HepG2 (cell line): Measurements from ENCODE around the gene DOC2A. TPM values are rescaled to one million over a fixed set of nuclear protein-coding genes. Genes with fewer than 3 reads are reported as not detected.

Experiments used
- ADNP ChIP-seq: sonication (generic); formaldehyde crosslinking; IDR thresholded peaks from 2 replicates; pipeline ENCODE4 v1.4.0; 2020; ENCODE audit warnings: missing genetic modification reagents
- FOXO1 ChIP-seq: sonication (generic); formaldehyde crosslinking; IDR thresholded peaks from 2 replicates; pipeline ENCODE4 v1.4.0; 2020; ENCODE audit warnings: missing genetic modification reagents
- FOXO4 ChIP-seq: sonication (generic); formaldehyde crosslinking; conservative IDR thresholded peaks from 2 replicates; pipeline ENCODE4 v1.8.1; 2023; ENCODE audit warnings: missing genetic modification reagents
- KLF11 ChIP-seq: IDR thresholded peaks from 2 replicates; pipeline ENCODE4 v1.6.1; 2016; ENCODE audit warnings: missing compliant biosample characterization
- LCORL ChIP-seq, 2 experiments: fragments of 450-650 bp in 1 of 2; sonication (generic) in 1 of 2; formaldehyde crosslinking in 1 of 2; IDR thresholded peaks; 2 replicates each; pipeline versions ENCODE4 v1.5.0 to v1.6.1; 2017 to 2020; ENCODE audit warnings: antibody characterized with exemption in 1 of 2, missing genetic modification reagents in 1 of 2
- SIN3A ChIP-seq: IDR thresholded peaks from 2 replicates; pipeline ENCODE4 v1.6.1; 2011; ENCODE audit warnings: low read depth, mild to moderate bottlenecking, control low read depth, low read length, borderline replicate concordance
- SPEN ChIP-seq: sonication (generic); formaldehyde crosslinking; IDR thresholded peaks from 2 replicates; pipeline ENCODE4 v1.5.1; 2020; ENCODE audit warnings: low read depth, mild to moderate bottlenecking, missing genetic modification reagents
- SUZ12 ChIP-seq: fragments of 150-350 bp; IDR thresholded peaks from 2 replicates; pipeline ENCODE4 v1.6.1; 2014; ENCODE audit warnings: low read depth, low read length
- THAP8 ChIP-seq: sonication (generic); formaldehyde crosslinking; IDR thresholded peaks from 2 replicates; pipeline ENCODE4 v1.5.1; 2020; ENCODE audit warnings: missing genetic modification reagents, mild to moderate bottlenecking, borderline replicate concordance
- THYN1 ChIP-seq: sonication (generic); formaldehyde crosslinking; IDR thresholded peaks from 2 replicates; pipeline ENCODE4 v1.8.1; 2023; ENCODE audit warnings: low read depth, mild to moderate bottlenecking, moderate library complexity, missing genetic modification reagents, borderline replicate concordance
- ZNF207 ChIP-seq: fragments of 450-650 bp; IDR thresholded peaks from 2 replicates; pipeline ENCODE4 v1.6.1; 2016; ENCODE audit warnings: antibody characterized with exemption, borderline replicate concordance
- ZNF709 ChIP-seq: sonication (generic); formaldehyde crosslinking; IDR thresholded peaks from 2 replicates; pipeline ENCODE4 v1.5.0; 2020; ENCODE audit warnings: mild to moderate bottlenecking, missing genetic modification reagents
- polyA plus RNA-seq, 8 experiments: library from polyadenylated mRNA; depleted of rRNA in 3 of 8; stranded (reverse) in 7 of 8; unstranded in 1 of 8; fragments of >200 nt; fragmentation: Illumina TruSeq in 4 of 8; extraction: Trizol in 4 of 8; gene quantifications; 2 replicates each; pipeline versions ENCODE4 v1.2.1 to v1.2.3, GENCODE V29; 2011 to 2016; ENCODE audit warnings: low read depth in 4 of 8, missing spikeins in 1 of 8, mixed read lengths in 1 of 8; ENCODE audit not compliant: insufficient read depth in 1 of 8
- total RNA-seq, 5 experiments: library from RNA; depleted of rRNA; stranded (reverse); fragments of >200 nt; fragmentation: Illumina TruSeq; extraction: Trizol; gene quantifications; 2 replicates each; pipeline ENCODE4 v1.2.3, GENCODE V29; 2016; ENCODE audit warnings: low read depth in 1 of 5
- TF ChIP-seq, protein P1 (sequence below): sonication (generic); formaldehyde crosslinking; IDR thresholded peaks from 2 replicates; pipeline ENCODE4 v1.4.0; 2020; ENCODE audit warnings: missing genetic modification reagents, borderline replicate concordance
- TF ChIP-seq, protein P2 (sequence below): sonication (generic); formaldehyde crosslinking; conservative IDR thresholded peaks from 2 replicates; pipeline ENCODE4 v1.8.0; 2022; ENCODE audit warnings: missing genetic modification reagents
- TF ChIP-seq, protein P3 (sequence below): sonication (generic); formaldehyde crosslinking; IDR thresholded peaks from 2 replicates; pipeline ENCODE4 v1.5.1; 2020; ENCODE audit warnings: mild to moderate bottlenecking, missing genetic modification reagents, moderate library complexity
- TF ChIP-seq, protein P4 (sequence below): IDR thresholded peaks from 2 replicates; pipeline ENCODE4 v1.6.1; 2016; ENCODE audit warnings: mild to moderate bottlenecking, missing biosample characterization, missing genetic modification reagents
- TF ChIP-seq, protein P5 (sequence below): sonication (generic); formaldehyde crosslinking; IDR thresholded peaks from 2 replicates; pipeline ENCODE4 v1.5.0; 2020; ENCODE audit warnings: mild to moderate bottlenecking, missing genetic modification reagents

Gene DOC2A
- total and polyA plus RNA-seq, 2 of the 13 experiments (the other 11 are each of a cell fraction or from before 2014, with no cell fraction given), result 0.15 to 0.55 TPM

DNA sequence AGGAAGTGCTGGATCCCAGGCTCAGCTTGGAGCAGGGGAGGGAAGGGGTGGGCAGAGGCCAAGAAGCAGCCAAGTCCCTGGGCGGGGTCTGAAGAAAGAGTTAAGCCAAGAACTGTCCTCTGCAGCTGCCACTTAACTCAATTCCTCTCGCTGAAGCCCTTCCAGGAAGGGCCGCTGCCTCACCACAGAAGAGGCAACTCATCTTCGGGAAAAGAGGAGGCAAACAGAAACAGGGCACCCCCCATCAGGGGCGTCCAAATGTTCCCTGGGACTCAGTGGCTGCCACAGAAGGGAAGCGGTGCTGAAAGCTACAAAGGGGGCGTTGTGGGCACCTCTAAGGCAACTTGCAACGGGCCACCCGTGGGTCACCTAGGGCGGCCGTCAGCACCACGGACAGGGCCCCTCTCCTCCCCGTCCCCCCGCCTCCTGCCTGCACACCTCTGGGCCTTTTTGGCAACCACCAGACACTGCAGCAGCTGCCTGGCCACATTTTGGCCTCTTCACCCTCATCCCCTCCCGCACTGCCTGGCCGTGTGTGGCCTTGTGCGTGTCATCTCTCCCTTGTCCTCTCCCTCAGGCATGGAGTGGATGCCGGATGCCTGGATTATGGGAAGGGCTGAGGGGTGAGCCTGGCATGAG is 17.7 kb upstream of the DOC2A start (continued):
- TF ChIP-seq FOXO4 (CRISPR knock-in tag) (0 out of 2 replicates have a peak, but pooled peaks have one; percentile 94), SPEN (CRISPR knock-in tag) (0 out of 2 replicates have a peak, but pooled peaks have one; percentile 26), SIN3A (no peak), LCORL (IDR thresholded peaks at IDR 0.05) (no peak), LCORL (CRISPR knock-in tag; IDR thresholded peaks at IDR 0.05) (no peak), ADNP (CRISPR knock-in tag) (no peak), THAP8 (CRISPR knock-in tag) (no peak), ZNF207 (no peak), ZNF709 (CRISPR knock-in tag) (no peak), KLF11 (CRISPR knock-in tag) (no peak), SUZ12 (no peak), FOXO1 (CRISPR knock-in tag) (no peak), THYN1 (CRISPR knock-in tag) (no peak)
- TF ChIP-seq, protein P1, sequence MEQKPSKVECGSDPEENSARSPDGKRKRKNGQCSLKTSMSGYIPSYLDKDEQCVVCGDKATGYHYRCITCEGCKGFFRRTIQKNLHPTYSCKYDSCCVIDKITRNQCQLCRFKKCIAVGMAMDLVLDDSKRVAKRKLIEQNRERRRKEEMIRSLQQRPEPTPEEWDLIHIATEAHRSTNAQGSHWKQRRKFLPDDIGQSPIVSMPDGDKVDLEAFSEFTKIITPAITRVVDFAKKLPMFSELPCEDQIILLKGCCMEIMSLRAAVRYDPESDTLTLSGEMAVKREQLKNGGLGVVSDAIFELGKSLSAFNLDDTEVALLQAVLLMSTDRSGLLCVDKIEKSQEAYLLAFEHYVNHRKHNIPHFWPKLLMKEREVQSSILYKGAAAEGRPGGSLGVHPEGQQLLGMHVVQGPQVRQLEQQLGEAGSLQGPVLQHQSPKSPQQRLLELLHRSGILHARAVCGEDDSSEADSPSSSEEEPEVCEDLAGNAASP, result peak; percentile 21; the same call in 1 of the 2 replicates
- TF ChIP-seq, protein P2, sequence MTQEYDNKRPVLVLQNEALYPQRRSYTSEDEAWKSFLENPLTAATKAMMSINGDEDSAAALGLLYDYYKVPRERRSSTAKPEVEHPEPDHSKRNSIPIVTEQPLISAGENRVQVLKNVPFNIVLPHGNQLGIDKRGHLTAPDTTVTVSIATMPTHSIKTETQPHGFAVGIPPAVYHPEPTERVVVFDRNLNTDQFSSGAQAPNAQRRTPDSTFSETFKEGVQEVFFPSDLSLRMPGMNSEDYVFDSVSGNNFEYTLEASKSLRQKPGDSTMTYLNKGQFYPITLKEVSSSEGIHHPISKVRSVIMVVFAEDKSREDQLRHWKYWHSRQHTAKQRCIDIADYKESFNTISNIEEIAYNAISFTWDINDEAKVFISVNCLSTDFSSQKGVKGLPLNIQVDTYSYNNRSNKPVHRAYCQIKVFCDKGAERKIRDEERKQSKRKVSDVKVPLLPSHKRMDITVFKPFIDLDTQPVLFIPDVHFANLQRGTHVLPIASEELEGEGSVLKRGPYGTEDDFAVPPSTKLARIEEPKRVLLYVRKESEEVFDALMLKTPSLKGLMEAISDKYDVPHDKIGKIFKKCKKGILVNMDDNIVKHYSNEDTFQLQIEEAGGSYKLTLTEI (CRISPR knock-in tag), result no peak
- TF ChIP-seq, protein P3, sequence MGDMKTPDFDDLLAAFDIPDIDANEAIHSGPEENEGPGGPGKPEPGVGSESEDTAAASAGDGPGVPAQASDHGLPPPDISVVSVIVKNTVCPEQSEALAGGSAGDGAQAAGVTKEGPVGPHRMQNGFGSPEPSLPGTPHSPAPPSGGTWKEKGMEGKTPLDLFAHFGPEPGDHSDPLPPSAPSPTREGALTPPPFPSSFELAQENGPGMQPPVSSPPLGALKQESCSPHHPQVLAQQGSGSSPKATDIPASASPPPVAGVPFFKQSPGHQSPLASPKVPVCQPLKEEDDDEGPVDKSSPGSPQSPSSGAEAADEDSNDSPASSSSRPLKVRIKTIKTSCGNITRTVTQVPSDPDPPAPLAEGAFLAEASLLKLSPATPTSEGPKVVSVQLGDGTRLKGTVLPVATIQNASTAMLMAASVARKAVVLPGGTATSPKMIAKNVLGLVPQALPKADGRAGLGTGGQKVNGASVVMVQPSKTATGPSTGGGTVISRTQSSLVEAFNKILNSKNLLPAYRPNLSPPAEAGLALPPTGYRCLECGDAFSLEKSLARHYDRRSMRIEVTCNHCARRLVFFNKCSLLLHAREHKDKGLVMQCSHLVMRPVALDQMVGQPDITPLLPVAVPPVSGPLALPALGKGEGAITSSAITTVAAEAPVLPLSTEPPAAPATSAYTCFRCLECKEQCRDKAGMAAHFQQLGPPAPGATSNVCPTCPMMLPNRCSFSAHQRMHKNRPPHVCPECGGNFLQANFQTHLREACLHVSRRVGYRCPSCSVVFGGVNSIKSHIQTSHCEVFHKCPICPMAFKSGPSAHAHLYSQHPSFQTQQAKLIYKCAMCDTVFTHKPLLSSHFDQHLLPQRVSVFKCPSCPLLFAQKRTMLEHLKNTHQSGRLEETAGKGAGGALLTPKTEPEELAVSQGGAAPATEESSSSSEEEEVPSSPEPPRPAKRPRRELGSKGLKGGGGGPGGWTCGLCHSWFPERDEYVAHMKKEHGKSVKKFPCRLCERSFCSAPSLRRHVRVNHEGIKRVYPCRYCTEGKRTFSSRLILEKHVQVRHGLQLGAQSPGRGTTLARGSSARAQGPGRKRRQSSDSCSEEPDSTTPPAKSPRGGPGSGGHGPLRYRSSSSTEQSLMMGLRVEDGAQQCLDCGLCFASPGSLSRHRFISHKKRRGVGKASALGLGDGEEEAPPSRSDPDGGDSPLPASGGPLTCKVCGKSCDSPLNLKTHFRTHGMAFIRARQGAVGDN (CRISPR knock-in tag), result peak; percentile 31; the same call in 1 of the 2 replicates
- TF ChIP-seq, protein P4, sequence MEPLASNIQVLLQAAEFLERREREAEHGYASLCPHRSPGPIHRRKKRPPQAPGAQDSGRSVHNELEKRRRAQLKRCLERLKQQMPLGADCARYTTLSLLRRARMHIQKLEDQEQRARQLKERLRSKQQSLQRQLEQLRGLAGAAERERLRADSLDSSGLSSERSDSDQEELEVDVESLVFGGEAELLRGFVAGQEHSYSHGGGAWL (CRISPR knock-in tag), result peak; percentile 69; the same call in 1 of the 2 replicates
- TF ChIP-seq, protein P5, sequence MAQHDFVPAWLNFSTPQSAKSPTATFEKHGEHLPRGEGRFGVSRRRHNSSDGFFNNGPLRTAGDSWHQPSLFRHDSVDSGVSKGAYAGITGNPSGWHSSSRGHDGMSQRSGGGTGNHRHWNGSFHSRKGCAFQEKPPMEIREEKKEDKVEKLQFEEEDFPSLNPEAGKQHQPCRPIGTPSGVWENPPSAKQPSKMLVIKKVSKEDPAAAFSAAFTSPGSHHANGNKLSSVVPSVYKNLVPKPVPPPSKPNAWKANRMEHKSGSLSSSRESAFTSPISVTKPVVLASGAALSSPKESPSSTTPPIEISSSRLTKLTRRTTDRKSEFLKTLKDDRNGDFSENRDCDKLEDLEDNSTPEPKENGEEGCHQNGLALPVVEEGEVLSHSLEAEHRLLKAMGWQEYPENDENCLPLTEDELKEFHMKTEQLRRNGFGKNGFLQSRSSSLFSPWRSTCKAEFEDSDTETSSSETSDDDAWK (CRISPR knock-in tag), result no peak
